ENCODE data around the gene SMIM11. TPM values are rescaled to one million over a fixed set of nuclear protein-coding genes. Genes with fewer than 3 reads are reported as not detected.

SMIM11 gene
- total and polyA plus RNA-seq, 10 of the 15 experiments (the other 5 are each of a cell fraction or from before 2014, with no cell fraction given) = 4.8 to 43.1 (median 16.0) TPM

GRCh38 chr21:34336756-34337391 is 38.4 kb upstream of the SMIM11 start:
- POLR2A ChIA-PET = no interaction called here
- SMC1A ChIA-PET (ENCODE audit: uncharacterized antibody, unreplicated experiment) = no interaction called here
- no peak overlapping the region for H2AFZ ChIP-seq (ENCODE audit: control insufficient read depth, low read depth, low read length)
- CTCF ChIA-PET = interaction anchor here (0.6 to 2.3 kb wide), 2 partner anchors 11 to 434 kb away, joined by 3 to 9 read pairs; no protein-coding TSS in a partner anchor
- FAIRE-seq (no peak), ATAC-seq (no peak), DNase-seq (ENCODE audit: low read depth, low spot score) (no peak)
- BruUV-seq (replicated peaks) = no TSS peak
- no peaks in the 10 kb centered on the region for H3K4me1 ChIP-seq (ENCODE audit: control insufficient read depth, insufficient read depth, low read length)
- no peaks in the 10 kb centered on the region; a peak in 2 of 4 replicates for H3K27me3 ChIP-seq (replicated peaks in 1 of 2; ENCODE audit: control insufficient read depth in 2 of 2, insufficient read depth in 2 of 2, low read length in 1 of 2)
- H4K20me1 ChIP-seq (ENCODE audit: control insufficient read depth, insufficient read depth) = no peaks in the 10 kb centered on the region
- H3K79me2 ChIP-seq (ENCODE audit: control insufficient read depth, insufficient read depth, low read length) = no peaks in the 10 kb centered on the region
- no peak overlapping the region for H3K4me3 ChIP-seq
- in situ Hi-C loops (cut with MboI) = no loop called here
- intact Hi-C loops (cut with micrococcal nuclease; ENCODE audit: unreplicated experiment) = no loop called here
- H3K9ac ChIP-seq (ENCODE audit: control insufficient read depth, insufficient read depth, low read length) = no peak overlapping the region
- TF ChIP-seq LARP7 (IDR thresholded peaks at IDR 0.05) (no peak), ZBTB33 (IDR thresholded peaks at IDR 0.05) (no peak), KLF5 (IDR thresholded peaks at IDR 0.05; ENCODE audit: partially characterized antibody) (no peak), SUZ12 (IDR thresholded peaks at IDR 0.05; ENCODE audit: unreplicated experiment) (no peak), IKZF1 (conservative IDR thresholded peaks at IDR 0.05) (no peak), E4F1 (IDR thresholded peaks at IDR 0.05; ENCODE audit: borderline replicate concordance, partially characterized antibody) (no peak), ZBED1 (IDR thresholded peaks at IDR 0.05; ENCODE audit: borderline replicate concordance) (no peak), RB1 (IDR thresholded peaks at IDR 0.05; ENCODE audit: borderline replicate concordance) (no peak), ZBTB40 (IDR thresholded peaks at IDR 0.05; ENCODE audit: borderline replicate concordance) (no peak), NR2C1 (IDR thresholded peaks at IDR 0.05) (no peak), RCOR1 (conservative IDR thresholded peaks at IDR 0.05; ENCODE audit: low read depth, low read length) (no peak), HDAC2 (IDR thresholded peaks at IDR 0.05) (no peak)
- no peak overlapping the region for H3K4me2 ChIP-seq (ENCODE audit: control insufficient read depth, insufficient read depth)
- no peaks in the 10 kb centered on the region for H3K36me3 ChIP-seq (ENCODE audit: control insufficient read depth in 2 of 2, insufficient read depth in 2 of 2, low read length in 1 of 2)
- no peaks in the 10 kb centered on the region for H3K9me3 ChIP-seq (replicated peaks; ENCODE audit: control insufficient read depth, insufficient read depth, low read length)
- 53% methylated on average over 13 of the region's 13 CpGs for WGBS (ENCODE audit: insufficient coverage, insufficient replicate concordance, low lambda C conversion rate, missing lambda C conversion rate)
- no peak overlapping the region for H3K27ac ChIP-seq (ENCODE audit: control insufficient read depth, insufficient read depth)
- RAD21 ChIA-PET (ENCODE audit: unreplicated experiment) = no interaction called here
